WI38 (cell line): ENCODE data around the gene ASIC1.

Source experiments
- H3K4me3 ChIP-seq: 2 replicates; pipeline ENCODE4 v1.5.1; 2011; ENCODE audit warnings: low read depth, mild to moderate bottlenecking, control low read depth, low read length
- CTCF ChIP-seq: IDR thresholded peaks from 2 replicates; pipeline ENCODE4 v1.5.1; 2012; ENCODE audit warnings: low read depth, mild to moderate bottlenecking, control low read depth, low read length

Gene ASIC1

GRCh38 chr12:50079771-50080170 lies 22.4 kb downstream of the ASIC1 start:
- no peak overlapping the region for H3K4me3 ChIP-seq
- TF ChIP-seq CTCF: no peak

DNA sequence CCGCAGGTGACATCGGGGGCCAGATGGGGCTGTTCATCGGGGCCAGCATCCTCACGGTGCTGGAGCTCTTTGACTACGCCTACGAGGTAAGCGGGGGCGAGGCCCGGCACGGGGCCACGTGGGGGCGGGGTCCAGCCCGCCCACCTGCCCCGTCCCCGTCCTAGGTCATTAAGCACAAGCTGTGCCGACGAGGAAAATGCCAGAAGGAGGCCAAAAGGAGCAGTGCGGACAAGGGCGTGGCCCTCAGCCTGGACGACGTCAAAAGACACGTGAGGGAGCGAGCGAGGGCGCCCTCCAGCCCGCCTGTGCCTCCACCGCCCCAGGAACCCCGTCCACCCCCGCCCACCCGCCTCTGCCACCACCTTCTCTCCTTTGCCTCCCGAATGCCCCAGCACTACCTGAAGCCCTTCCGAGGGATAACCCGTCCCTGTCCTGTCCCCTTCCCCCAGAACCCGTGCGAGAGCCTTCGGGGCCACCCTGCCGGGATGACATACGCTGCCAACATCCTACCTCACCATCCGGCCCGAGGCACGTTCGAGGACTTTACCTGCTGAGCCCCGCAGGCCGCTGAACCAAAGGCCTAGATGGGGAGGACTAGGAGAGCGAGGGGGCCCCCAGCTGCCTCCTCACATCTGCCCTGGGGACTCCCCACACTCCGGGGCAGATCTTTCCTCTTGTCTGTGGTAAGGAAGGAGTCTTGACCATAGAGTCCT lies 23.9 kb downstream of the ASIC1 start:
- TF ChIP-seq CTCF: no peak
- no peak overlapping the region for H3K4me3 ChIP-seq

DNA sequence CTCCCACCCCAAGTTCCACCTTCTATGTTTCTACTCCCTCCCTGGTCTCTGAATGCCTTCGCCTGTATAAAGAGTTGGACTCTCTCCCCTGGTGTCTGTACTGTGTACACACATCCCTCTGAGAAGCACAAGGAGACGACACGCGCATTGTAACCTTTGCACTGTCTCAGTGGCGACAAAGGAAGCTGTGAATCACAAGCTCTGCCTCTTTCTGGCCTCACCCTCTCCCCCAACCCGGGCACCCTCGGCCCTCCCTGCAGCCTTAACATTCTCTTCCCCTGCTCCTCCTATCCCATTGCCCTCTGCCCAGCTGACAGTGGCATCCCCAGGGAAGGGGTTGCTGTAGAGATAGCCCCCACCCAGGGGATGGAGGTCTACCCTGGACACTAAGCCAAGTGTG lies 25.2 kb downstream of the ASIC1 start:
- no peak for TF ChIP-seq CTCF
- H3K4me3 ChIP-seq: no peak overlapping the region

DNA sequence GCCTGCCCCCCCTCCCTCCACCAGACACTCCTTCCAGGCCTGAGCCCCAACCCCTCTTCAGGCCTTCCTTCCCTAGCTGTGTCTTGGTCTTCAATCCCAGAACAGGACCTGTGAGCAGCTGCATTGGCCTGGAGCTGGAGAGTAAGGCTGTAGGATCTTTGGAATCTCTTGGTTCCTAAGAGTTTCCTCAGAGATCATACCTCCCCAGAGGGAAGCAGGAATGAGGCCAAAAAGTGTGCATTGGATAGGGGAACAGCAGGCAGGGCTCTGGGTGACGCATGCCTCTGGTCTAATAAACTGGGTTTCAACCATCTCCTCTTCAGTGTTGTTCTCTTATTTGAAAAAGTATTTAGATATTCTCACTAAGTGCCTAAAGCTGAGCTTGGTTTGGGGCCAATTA lies 25.9 kb downstream of the ASIC1 start:
- H3K4me3 ChIP-seq: no peak overlapping the region

GRCh38 chr12:50084409-50084774 lies 27.0 kb downstream of the ASIC1 start:
- peak overlapping the region; percentile 73 for H3K4me3 ChIP-seq

More for the DNA sequence above, 25.9 kb downstream of the ASIC1 start:
- no peak for TF ChIP-seq CTCF

DNA sequence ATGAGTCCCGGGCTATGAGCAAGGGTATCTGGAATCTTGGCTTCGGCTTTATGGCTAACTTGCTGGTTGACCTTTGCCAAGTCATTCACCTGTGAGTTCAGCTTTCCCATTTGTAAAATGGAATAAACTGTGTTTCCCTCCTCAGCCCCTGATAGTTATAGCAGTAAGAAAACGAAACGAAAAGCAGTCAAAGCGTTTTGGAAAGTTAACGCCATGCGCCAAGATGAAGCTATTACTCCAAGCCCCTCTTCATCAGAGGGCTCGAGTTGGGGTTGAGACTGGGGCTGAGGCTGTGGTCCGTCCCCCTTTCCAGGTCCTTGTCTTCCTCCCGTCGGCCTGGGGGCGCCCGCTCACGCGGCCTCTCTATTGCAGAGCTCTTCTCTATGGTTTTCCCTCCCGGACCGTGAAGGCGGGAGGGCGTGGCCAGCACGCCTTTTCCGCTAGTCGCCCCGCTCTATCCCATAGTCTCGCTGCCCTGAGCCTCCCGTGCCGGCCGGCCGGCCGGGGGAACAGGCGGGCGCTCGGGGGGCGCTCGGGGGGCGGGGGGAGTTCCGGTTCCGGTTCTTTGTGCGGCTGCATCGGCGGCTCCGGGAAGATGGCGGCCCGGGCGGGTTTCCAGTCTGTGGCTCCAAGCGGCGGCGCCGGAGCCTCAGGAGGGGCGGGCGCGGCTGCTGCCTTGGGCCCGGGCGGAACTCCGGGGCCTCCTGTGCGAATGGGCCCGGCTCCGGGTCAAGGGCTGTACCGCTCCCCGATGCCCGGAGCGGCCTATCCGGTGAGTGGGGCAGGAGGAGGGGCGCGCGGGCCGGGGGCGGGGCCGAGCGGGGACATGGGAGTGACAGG lies 27.6 kb downstream of the ASIC1 start, which contains the start of gene SMARCD1:
TSS of gene SMARCD1 (plus strand) at position 568 of the 840 bp plus-strand sequence. CDS start at position 596, 28 bp downstream.
- 0 out of 2 replicates have a peak, but pooled peaks have one; percentile 11 for TF ChIP-seq CTCF
- peak within 1 kb of the TSS; percentile 73 for H3K4me3 ChIP-seq

DNA sequence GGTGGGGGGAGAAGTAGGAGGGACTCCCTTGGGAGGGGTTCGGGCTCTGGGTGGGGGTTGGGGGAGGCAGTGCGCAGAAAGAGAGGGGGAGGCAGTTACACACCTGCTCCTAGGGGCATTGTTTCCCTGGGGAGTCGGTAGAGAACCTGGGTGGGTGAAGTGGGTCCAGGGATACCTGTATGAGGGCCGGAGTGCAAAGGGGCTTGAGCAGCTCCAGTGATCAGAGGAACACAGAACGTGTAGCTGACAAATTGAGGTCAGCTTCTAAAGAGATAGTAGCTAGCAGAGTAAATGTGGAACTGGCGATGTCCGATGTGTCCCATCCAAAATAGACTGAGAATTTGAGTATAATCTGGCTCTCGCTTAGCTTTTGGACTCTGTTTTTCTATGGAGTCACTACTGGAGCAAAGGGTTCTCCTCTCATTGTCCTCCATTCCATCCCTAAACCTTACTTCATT lies 28.2 kb downstream of the ASIC1 start:
- H3K4me3 ChIP-seq: peak overlapping the region; percentile 73
- no peak for TF ChIP-seq CTCF
